HL-60 (cell line): ENCODE results near the gene HES7.

Source experiments
- DNase-seq, 2 experiments: peaks; one replicate each; pipeline ENCODE4 v3.0.0-alpha.2; 2010 to 2020; ENCODE audit warnings: low read depth in 1 of 2, low spot score in 1 of 2
- H3K27ac ChIP-seq: fragments of 250-450 bp; sonication (Bioruptor Pico); replicated peaks from 2 replicates; pipeline ENCODE4 v1.5.1; 2020; ENCODE audit warnings: mild to moderate bottlenecking, moderate library complexity
- H3K27me3 ChIP-seq: fragments of 250-450 bp; sonication (Bioruptor Pico); 2 replicates; pipeline ENCODE4 v1.5.1; 2021; ENCODE audit warnings: mild to moderate bottlenecking, moderate library complexity; ENCODE audit not compliant: insufficient read depth, poor library complexity, severe bottlenecking
- H3K4me3 ChIP-seq: replicated peaks from 2 replicates; pipeline ENCODE4 v1.5.1; 2011; ENCODE audit warnings: mild to moderate bottlenecking, control low read depth, low read length; ENCODE audit not compliant: insufficient read depth
- GABPA ChIP-seq: IDR thresholded peaks from 2 replicates; pipeline ENCODE4 v1.6.1; 2012; ENCODE audit warnings: low read depth
- POLR2AphosphoS5 ChIP-seq: IDR thresholded peaks from 2 replicates; pipeline ENCODE4 v1.6.1; 2012; ENCODE audit warnings: low read depth
- SPI1 ChIP-seq: IDR thresholded peaks from 2 replicates; pipeline ENCODE4 v1.6.1; 2012; ENCODE audit warnings: low read depth, mild to moderate bottlenecking, borderline replicate concordance
- TF ChIP-seq, protein P1 (sequence below): IDR thresholded peaks from one replicate; pipeline ENCODE4 v1.5.1; 2011; ENCODE audit warnings: low read length, control low read depth, inconsistent platforms; ENCODE audit not compliant: insufficient read depth
- TF ChIP-seq, protein P2 (sequence below): IDR thresholded peaks from 2 replicates; pipeline ENCODE4 v1.6.1; 2012; ENCODE audit warnings: low read depth; ENCODE audit not compliant: insufficient replicate concordance

Gene HES7

DNA sequence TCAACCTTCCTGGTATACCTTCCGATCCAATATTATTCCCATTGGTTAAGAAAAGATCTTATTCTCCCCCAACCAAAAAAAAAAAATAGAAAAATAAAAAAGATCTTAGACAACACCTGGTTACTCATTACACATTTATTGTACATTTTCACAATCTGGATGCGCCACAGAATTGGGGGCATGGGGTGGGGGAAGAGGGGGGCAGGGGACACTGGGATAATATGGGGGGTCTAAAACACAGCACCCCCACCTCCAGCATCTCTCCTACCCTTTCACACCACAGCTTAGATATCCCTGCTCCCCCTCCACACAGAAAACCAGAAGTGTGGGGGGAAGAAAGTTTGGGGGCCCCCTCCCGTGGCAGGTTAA, 35.1 kb upstream of the HES7 start:
- H3K27me3 ChIP-seq: no peaks in the 10 kb centered on the region
- no peak overlapping the region for H3K27ac ChIP-seq
- no peak overlapping the region for H3K4me3 ChIP-seq
- no peak for DNase-seq
- no peak for TF ChIP-seq POLR2AphosphoS5
- TF ChIP-seq SPI1: no peak
- TF ChIP-seq, protein P1, sequence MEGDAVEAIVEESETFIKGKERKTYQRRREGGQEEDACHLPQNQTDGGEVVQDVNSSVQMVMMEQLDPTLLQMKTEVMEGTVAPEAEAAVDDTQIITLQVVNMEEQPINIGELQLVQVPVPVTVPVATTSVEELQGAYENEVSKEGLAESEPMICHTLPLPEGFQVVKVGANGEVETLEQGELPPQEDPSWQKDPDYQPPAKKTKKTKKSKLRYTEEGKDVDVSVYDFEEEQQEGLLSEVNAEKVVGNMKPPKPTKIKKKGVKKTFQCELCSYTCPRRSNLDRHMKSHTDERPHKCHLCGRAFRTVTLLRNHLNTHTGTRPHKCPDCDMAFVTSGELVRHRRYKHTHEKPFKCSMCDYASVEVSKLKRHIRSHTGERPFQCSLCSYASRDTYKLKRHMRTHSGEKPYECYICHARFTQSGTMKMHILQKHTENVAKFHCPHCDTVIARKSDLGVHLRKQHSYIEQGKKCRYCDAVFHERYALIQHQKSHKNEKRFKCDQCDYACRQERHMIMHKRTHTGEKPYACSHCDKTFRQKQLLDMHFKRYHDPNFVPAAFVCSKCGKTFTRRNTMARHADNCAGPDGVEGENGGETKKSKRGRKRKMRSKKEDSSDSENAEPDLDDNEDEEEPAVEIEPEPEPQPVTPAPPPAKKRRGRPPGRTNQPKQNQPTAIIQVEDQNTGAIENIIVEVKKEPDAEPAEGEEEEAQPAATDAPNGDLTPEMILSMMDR: no peak
- TF ChIP-seq, protein P2, sequence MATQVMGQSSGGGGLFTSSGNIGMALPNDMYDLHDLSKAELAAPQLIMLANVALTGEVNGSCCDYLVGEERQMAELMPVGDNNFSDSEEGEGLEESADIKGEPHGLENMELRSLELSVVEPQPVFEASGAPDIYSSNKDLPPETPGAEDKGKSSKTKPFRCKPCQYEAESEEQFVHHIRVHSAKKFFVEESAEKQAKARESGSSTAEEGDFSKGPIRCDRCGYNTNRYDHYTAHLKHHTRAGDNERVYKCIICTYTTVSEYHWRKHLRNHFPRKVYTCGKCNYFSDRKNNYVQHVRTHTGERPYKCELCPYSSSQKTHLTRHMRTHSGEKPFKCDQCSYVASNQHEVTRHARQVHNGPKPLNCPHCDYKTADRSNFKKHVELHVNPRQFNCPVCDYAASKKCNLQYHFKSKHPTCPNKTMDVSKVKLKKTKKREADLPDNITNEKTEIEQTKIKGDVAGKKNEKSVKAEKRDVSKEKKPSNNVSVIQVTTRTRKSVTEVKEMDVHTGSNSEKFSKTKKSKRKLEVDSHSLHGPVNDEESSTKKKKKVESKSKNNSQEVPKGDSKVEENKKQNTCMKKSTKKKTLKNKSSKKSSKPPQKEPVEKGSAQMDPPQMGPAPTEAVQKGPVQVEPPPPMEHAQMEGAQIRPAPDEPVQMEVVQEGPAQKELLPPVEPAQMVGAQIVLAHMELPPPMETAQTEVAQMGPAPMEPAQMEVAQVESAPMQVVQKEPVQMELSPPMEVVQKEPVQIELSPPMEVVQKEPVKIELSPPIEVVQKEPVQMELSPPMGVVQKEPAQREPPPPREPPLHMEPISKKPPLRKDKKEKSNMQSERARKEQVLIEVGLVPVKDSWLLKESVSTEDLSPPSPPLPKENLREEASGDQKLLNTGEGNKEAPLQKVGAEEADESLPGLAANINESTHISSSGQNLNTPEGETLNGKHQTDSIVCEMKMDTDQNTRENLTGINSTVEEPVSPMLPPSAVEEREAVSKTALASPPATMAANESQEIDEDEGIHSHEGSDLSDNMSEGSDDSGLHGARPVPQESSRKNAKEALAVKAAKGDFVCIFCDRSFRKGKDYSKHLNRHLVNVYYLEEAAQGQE: no peak
- no peak for TF ChIP-seq GABPA

DNA sequence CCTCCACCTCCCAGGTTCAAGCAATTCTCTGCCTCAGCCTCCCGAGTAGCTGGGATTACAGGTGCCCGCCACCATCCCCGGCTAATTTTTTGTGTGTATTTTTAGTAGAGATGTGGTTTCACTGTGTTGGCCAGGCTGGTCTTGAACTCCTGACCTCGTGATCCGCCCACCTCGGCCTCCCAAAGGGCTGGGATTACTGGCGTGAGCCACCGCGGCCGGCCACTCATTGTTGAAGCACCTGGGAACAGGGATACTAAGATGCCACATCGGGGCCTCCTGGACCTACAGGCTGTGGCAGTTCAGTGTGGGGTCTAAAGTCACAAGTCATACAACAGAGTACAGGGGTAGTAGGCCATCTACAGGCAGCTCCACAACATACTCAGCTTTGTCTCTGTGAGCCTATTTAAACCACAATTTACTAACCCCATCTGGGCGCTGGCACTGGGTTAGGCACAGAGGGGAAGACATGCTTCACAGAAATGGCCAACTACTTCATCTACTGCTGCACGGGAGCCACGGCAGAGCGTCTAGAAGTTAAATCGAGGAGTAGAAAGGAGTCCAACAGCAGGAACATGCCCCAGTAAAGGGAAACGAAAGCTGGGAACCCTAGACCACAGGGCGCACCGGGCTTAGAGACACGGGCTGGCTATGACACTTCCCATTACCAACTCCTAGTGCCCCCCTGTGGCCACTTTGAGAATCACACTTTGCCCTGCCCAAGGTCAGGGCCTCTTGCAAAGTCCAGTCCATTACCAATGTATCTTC, 34.5 kb upstream of the HES7 start:
- TF ChIP-seq, protein P1: peak; percentile 41
- TF ChIP-seq GABPA: no peak
- H3K27ac ChIP-seq: 0 out of 2 replicates have a peak overlapping the region, but pooled peaks have one; percentile 15
- no peak overlapping the region for H3K4me3 ChIP-seq
- H3K27me3 ChIP-seq: no peaks in the 10 kb centered on the region
- peak; percentile 72 to 82 for DNase-seq

DNA sequence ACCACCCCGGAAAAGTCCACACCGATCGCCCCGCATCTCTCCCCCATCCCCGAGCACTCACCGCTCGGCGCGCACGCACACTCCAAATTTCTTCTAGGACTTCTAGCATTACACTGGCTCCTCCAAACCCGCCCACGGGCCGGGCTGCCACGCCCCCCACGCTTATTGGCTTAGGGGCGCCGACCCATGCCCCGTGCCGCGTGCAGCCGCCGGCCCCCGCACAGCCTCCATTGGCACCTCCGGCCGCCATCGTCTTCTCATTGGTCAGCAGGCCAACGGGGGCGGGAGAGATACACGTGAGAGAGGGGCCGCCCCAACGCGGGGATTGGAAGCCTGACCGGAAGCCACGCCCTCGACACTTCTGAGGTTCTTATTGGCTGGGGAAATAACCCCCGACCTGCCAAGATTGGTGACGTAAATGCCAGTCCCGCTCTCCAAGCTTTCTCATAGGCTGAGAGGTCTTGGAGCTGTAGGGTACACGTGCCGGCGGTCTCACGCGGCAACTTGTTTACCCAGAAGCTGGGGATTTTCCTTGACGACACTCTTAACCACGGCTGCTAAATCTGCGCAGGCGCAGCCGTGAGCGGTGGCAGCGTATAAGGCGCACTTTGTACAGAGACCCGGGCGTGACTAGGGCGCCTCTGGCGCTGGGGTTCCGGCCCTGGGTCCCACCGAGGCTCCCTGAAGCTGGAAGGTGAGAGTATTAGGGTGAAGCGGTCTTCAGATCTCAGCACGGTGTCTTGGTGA, 32.5 kb upstream of the HES7 start:
- H3K4me3 ChIP-seq: peak overlapping the region; percentile 47
- no peaks in the 10 kb centered on the region for H3K27me3 ChIP-seq
- TF ChIP-seq, protein P2: peak; percentile 38
- TF ChIP-seq, protein P1: no peak
- TF ChIP-seq GABPA (peak; percentile 42; the same call in 1 of the 2 replicates), POLR2AphosphoS5 (no peak), SPI1 (no peak)
- H3K27ac ChIP-seq: peak overlapping the region; percentile 75
- DNase-seq: peak; percentile 94 to 99
